SK-N-SH (cell line): ENCODE results near the gene FBXL5. TPM values are rescaled to one million over a fixed set of nuclear protein-coding genes. Genes with fewer than 3 reads are reported as not detected.

ENCODE experiments used
- CTCF ChIA-PET: fragments of 300-600, 350-600 bp; formaldehyde crosslinking; extraction: SDS; loops from one replicate; lab custom pipeline; 2021; lab: Yijun Ruan, JAX
- POLR2A ChIA-PET: fragments of 350-600 bp; sonication (Branson Sonifier 250); formaldehyde crosslinking; extraction: SDS; loops from one replicate; lab custom pipeline; 2020; ENCODE audit warnings: antibody characterized with exemption, inconsistent platforms; lab: Yijun Ruan, JAX
- DNase-seq: peaks from one replicate; pipeline ENCODE4 v3.0.0; 2012
- H2AFZ ChIP-seq: fragments of 200-600 bp; sonication (generic); 2 replicates; pipeline ENCODE4 v1.8.1; 2016; ENCODE audit warnings: antibody characterized with exemption, mild to moderate bottlenecking, low read depth
- H3F3A ChIP-seq: fragments of 200-600 bp; sonication (generic); replicated peaks from 2 replicates; pipeline ENCODE3; 2016; ENCODE audit warnings: antibody characterized with exemption, mild to moderate bottlenecking; ENCODE audit not compliant: insufficient read depth
- H3K27ac ChIP-seq, 2 experiments: fragments of 200-500 bp in 1 of 2; fragments of 200-600 bp in 1 of 2; sonication (Bioruptor generic) in 1 of 2; sonication (generic), shearing (Covaris generic) in 1 of 2; 2 replicates each; pipeline versions ENCODE4 v1.5.1 to v1.6.1; 2014 to 2016; ENCODE audit warnings: low read depth in 2 of 2, inconsistent platforms in 1 of 2, low read length in 1 of 2, mild to moderate bottlenecking in 1 of 2, mixed read lengths in 1 of 2
- H3K27me3 ChIP-seq: fragments of 200-600 bp; sonication (generic), shearing (Covaris generic); 2 replicates; pipeline ENCODE4 v1.6.1; 2016; ENCODE audit warnings: mixed run types; ENCODE audit not compliant: insufficient read depth
- H3K36me3 ChIP-seq, 2 experiments: fragments of 200-500 bp in 1 of 2; fragments of 200-600 bp in 1 of 2; sonication (Bioruptor generic) in 1 of 2; sonication (generic) in 1 of 2; replicated peaks in 1 of 2; 2 replicates each; pipeline versions ENCODE3 to v1.5.1; 2014 to 2016; ENCODE audit warnings: low read length in 1 of 2, mild to moderate bottlenecking in 1 of 2; ENCODE audit not compliant: insufficient read depth in 2 of 2, control insufficient read depth in 1 of 2
- H3K4me1 ChIP-seq, 2 experiments: fragments of 200-500 bp in 1 of 2; fragments of 200-600 bp in 1 of 2; sonication (Bioruptor generic) in 1 of 2; sonication (generic), shearing (Covaris generic) in 1 of 2; 2 replicates each; pipeline versions ENCODE4 v1.5.1 to v1.6.1; 2014 to 2016; ENCODE audit warnings: low read depth in 1 of 2, low read length in 1 of 2, mixed run types in 1 of 2; ENCODE audit not compliant: insufficient read depth in 2 of 2, control insufficient read depth in 1 of 2
- H3K4me2 ChIP-seq: fragments of 200-600 bp; sonication (generic), shearing (Covaris generic); 2 replicates; pipeline ENCODE4 v1.6.1; 2017; ENCODE audit warnings: mixed run types
- H3K4me3 ChIP-seq, 2 experiments: fragments of 200-500 bp in 1 of 2; fragments of 200-600 bp in 1 of 2; sonication (Bioruptor generic) in 1 of 2; sonication (generic), shearing (Covaris generic) in 1 of 2; 2 replicates each; pipeline versions ENCODE4 v1.5.1 to v1.8.1; 2014 to 2016; ENCODE audit warnings: low read depth in 2 of 2, inconsistent platforms in 1 of 2, low read length in 1 of 2, mild to moderate bottlenecking in 1 of 2, mixed read lengths in 1 of 2, moderate library complexity in 1 of 2
- H3K79me2 ChIP-seq: fragments of 200-600 bp; sonication (generic); 2 replicates; pipeline ENCODE4 v1.8.1; 2017; ENCODE audit warnings: mild to moderate bottlenecking; ENCODE audit not compliant: insufficient read depth
- H3K9ac ChIP-seq: fragments of 200-600 bp; sonication (generic); 2 replicates; pipeline ENCODE4 v1.6.1; 2017; ENCODE audit warnings: mixed run types
- H3K9me2 ChIP-seq: fragments of 200-600 bp; sonication (generic); 2 replicates; pipeline ENCODE4 v1.6.1; 2017; ENCODE audit warnings: mixed run types
- H3K9me3 ChIP-seq: fragments of 200-600 bp; sonication (generic); 2 replicates; pipeline ENCODE4 v1.6.1; 2017; ENCODE audit warnings: mixed run types, mild to moderate bottlenecking, moderate library complexity
- H4K20me1 ChIP-seq: fragments of 200-600 bp; sonication (generic); 2 replicates; pipeline ENCODE4 v1.6.1; 2017; ENCODE audit warnings: mild to moderate bottlenecking, mixed run types; ENCODE audit not compliant: insufficient read depth
- EP300 ChIP-seq, 2 experiments: IDR thresholded peaks; 2 replicates each; pipeline versions ENCODE4 v1.4.0 to v1.6.1; 2012; ENCODE audit warnings: borderline replicate concordance in 1 of 2, low read depth in 1 of 2, low read length in 1 of 2
- MAX ChIP-seq: IDR thresholded peaks from 2 replicates; pipeline ENCODE4 v1.4.0; 2012; ENCODE audit warnings: low read depth
- NRF1 ChIP-seq: IDR thresholded peaks from 2 replicates; pipeline ENCODE4 v1.6.1; 2012; ENCODE audit warnings: low read depth, mild to moderate bottlenecking, low read length
- POLR2AphosphoS5 ChIP-seq: IDR thresholded peaks from 2 replicates; pipeline ENCODE4 v1.6.1; 2012; ENCODE audit warnings: low read depth, low read length
- RAD21 ChIP-seq: IDR thresholded peaks from 2 replicates; pipeline ENCODE4 v1.6.1; 2012; ENCODE audit warnings: mild to moderate bottlenecking, low read length
- RFX5 ChIP-seq: IDR thresholded peaks from 2 replicates; pipeline ENCODE4 v1.6.1; 2012; ENCODE audit warnings: mild to moderate bottlenecking, improper control_type of control experiment, low read length
- SIN3A ChIP-seq: IDR thresholded peaks from 2 replicates; pipeline ENCODE4 v1.6.1; 2012; ENCODE audit warnings: low read depth, mild to moderate bottlenecking, low read length, moderate library complexity, borderline replicate concordance
- TAF1 ChIP-seq: IDR thresholded peaks from 2 replicates; pipeline ENCODE4 v1.6.1; 2012; ENCODE audit warnings: low read depth, mild to moderate bottlenecking, low read length, moderate library complexity, borderline replicate concordance
- TEAD4 ChIP-seq: IDR thresholded peaks from 2 replicates; pipeline ENCODE4 v1.4.0; 2012; ENCODE audit warnings: mild to moderate bottlenecking, borderline replicate concordance; ENCODE audit not compliant: insufficient read depth
- USF1 ChIP-seq: IDR thresholded peaks from 2 replicates; pipeline ENCODE4 v1.4.0; 2012; ENCODE audit warnings: low read depth, borderline replicate concordance
- YY1 ChIP-seq: IDR thresholded peaks from 2 replicates; pipeline ENCODE4 v1.4.0; 2012; ENCODE audit warnings: low read depth, mild to moderate bottlenecking
- WGBS: methylation state at CpG from one replicate; pipeline ENCODE4 v1.1.6; 2017; ENCODE audit warnings: low lambda C conversion rate; 5-methylcytosine and 5-hydroxymethylcytosine counted together
- polyA plus RNA-seq, 3 experiments: library from polyadenylated mRNA; depleted of rRNA; stranded (reverse); fragments of >200 nt; gene quantifications; 2 replicates each; pipeline ENCODE4 v1.2.3, GENCODE V29; 2012
- TF ChIP-seq, protein P1 (sequence below): fragments of 150-350 bp; IDR thresholded peaks from 2 replicates; pipeline ENCODE4 v1.6.1; 2017; ENCODE audit warnings: antibody characterized with exemption, low read length, low read depth, borderline replicate concordance

FBXL5 gene, protein sequence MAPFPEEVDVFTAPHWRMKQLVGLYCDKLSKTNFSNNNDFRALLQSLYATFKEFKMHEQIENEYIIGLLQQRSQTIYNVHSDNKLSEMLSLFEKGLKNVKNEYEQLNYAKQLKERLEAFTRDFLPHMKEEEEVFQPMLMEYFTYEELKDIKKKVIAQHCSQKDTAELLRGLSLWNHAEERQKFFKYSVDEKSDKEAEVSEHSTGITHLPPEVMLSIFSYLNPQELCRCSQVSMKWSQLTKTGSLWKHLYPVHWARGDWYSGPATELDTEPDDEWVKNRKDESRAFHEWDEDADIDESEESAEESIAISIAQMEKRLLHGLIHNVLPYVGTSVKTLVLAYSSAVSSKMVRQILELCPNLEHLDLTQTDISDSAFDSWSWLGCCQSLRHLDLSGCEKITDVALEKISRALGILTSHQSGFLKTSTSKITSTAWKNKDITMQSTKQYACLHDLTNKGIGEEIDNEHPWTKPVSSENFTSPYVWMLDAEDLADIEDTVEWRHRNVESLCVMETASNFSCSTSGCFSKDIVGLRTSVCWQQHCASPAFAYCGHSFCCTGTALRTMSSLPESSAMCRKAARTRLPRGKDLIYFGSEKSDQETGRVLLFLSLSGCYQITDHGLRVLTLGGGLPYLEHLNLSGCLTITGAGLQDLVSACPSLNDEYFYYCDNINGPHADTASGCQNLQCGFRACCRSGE
- 13.5 and 17.2 TPM in 2 replicates for polyA plus RNA-seq (2012; rRNA removed)
- polyA plus RNA-seq (2012; cell fraction: cytosol; rRNA removed), result 19.8 and 23.0 TPM in 2 replicates
- polyA plus RNA-seq (2012; cell fraction: nucleus; rRNA removed), result 8.3 and 19.9 TPM in 2 replicates

DNA sequence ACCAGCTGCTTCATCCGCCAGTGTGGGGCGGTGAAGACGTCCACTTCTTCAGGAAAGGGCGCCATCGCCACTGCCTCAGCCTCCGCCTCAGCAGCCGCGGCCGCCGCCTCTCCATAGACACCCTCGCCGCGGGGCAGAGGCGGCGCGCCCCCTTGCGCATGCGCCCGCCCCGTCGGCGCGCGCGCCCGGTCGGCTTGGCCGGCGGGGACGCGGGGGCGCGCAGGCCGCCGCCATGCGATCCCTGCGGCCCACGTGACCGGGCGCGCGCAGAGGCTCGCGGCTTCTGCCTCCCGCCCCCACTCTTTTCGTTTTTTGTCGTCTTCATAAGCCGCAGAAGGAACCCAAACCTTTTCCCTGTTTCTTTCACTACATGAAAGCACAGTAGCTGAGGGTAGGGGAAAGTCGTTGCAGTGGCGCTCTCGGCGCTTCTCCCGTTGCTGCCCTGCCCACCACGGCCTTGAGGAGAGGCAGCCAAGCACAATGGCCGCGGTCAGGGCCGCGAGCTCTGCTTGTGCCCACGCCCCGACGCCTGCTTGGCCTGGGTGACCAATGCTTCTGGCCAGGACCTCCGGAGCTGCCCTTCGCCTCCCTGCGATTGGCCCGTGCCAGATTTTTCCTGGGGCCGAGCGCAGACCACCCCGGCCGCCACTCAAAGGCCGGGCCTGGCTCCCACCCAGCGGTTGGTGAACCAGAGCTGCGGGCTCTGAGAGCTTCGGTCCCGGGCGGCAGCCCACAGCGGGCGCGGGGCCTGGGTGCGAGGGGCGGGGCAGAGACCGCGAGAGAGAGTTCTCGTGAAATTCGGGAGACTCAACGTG, at the start of gene FBXL5:
FBXL5 (minus strand) TSS at position 135 of the 815 bp plus-strand sequence; CDS start at position 65, 70 bp downstream.
- Histone ChIP-seq H3K27me3 (no peaks in the 10 kb centered on the region), H3K36me3 (peaks cover 4 to 7% of the 10 kb centered on the region in 2 experiments), H3K79me2 (peaks cover 43% of the 10 kb centered on the region), H3F3A (peaks cover 32% of the 10 kb centered on the region), H3K4me2 (peak within 1 kb of the TSS; percentile 85), H4K20me1 (peaks cover 7% of the 10 kb centered on the region; the same call in 1 of the 2 replicates), H2AFZ (peak within 1 kb of the TSS; percentile 91), H3K9me3 (no peaks in the 10 kb centered on the region), H3K4me3 (peak within 1 kb of the TSS; percentile 71 to 91), H3K9me2 (no peaks in the 10 kb centered on the region), H3K27ac (peak within 1 kb of the TSS; percentile 91 to 96), H3K9ac (peak within 1 kb of the TSS; percentile 87), H3K4me1 (peaks cover 13 to 15% of the 10 kb centered on the region in 2 experiments; a peak in 3 of 4 replicates)
- peak; percentile 99 for DNase-seq
- ChIA-PET CTCF (interaction anchor here (0.7 to 1.0 kb wide), 5 partner anchors 15 to 550 kb away, joined by 3 to 4 read pairs (median 3); partner anchors contain the start of gene FAM200B), POLR2A (interaction anchor here (0.7 to 3.2 kb wide), 3 partner anchors 20 to 176 kb away, joined by 3 to 20 read pairs (median 15); partner anchors contain the start of gene FAM200B)
- 35% methylated on average over 16 of the region's 85 CpGs for WGBS
- TF ChIP-seq, protein P1, sequence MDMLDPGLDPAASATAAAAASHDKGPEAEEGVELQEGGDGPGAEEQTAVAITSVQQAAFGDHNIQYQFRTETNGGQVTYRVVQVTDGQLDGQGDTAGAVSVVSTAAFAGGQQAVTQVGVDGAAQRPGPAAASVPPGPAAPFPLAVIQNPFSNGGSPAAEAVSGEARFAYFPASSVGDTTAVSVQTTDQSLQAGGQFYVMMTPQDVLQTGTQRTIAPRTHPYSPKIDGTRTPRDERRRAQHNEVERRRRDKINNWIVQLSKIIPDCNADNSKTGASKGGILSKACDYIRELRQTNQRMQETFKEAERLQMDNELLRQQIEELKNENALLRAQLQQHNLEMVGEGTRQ, result peak; percentile 67
- TF ChIP-seq TEAD4 (no peak), MAX (peak; percentile 71; the same call in 1 of the 2 replicates), POLR2AphosphoS5 (peak; percentile 64), TAF1 (peak; percentile 24), EP300 (IDR thresholded peaks at IDR 0.05; ENCODE audit: borderline replicate concordance in 1 of 2, low read depth in 1 of 2, low read length in 1 of 2) (no peak), RFX5 (no peak), RAD21 (no peak), NRF1 (peak; percentile 88), USF1 (peak; percentile 92), YY1 (peak; percentile 75; the same call in 1 of the 2 replicates), SIN3A (0 out of 2 replicates have a peak, but pooled peaks have one; percentile 14)
